Epithelial cell of proximal tubule (primary cell): ENCODE measurements around the gene SLC22A9. TPM values are rescaled to one million over a fixed set of nuclear protein-coding genes. Genes with fewer than 3 reads are reported as not detected.

ENCODE experiments used
- DNase-seq: peaks from one replicate; pipeline ENCODE4 v3.0.0-alpha.2; 2011; ENCODE audit warnings: low read depth
- H3K4me3 ChIP-seq: 2 replicates; pipeline ENCODE4 v1.5.1; 2011; ENCODE audit warnings: low read depth, mild to moderate bottlenecking, low read length
- total RNA-seq: library from RNA; depleted of rRNA; stranded (reverse); fragments of >200 nt; gene quantifications from 2 replicates; pipeline ENCODE4 v1.2.3, GENCODE V29; 2015
- TF ChIP-seq, protein P1 (sequence below): conservative IDR thresholded peaks from 2 replicates; pipeline ENCODE4 v1.5.1; 2012; ENCODE audit warnings: low read depth, mild to moderate bottlenecking, low read length

Gene SLC22A9
- total RNA-seq, 1 donor from 2014 or later: not detected

DNA sequence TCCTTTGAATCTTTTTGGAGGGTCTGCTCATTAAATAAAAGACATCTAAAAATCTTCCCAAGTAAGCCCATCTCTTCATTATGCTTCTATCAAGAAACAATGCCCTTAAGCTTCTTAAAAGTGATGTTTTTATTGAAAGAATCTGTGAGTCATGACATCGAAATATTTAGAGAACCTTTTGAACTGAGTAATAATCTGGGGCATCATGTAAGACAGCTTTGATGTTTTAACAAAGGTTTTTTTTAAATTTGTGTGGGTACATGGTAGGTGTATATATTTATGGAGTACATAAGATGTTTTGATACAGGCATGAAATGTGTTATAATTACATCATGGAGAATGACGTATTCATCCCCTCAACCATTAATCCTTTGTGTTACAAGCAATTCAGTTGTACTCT lies 74.6 kb downstream of the SLC22A9 start:
- TF ChIP-seq, protein P1, sequence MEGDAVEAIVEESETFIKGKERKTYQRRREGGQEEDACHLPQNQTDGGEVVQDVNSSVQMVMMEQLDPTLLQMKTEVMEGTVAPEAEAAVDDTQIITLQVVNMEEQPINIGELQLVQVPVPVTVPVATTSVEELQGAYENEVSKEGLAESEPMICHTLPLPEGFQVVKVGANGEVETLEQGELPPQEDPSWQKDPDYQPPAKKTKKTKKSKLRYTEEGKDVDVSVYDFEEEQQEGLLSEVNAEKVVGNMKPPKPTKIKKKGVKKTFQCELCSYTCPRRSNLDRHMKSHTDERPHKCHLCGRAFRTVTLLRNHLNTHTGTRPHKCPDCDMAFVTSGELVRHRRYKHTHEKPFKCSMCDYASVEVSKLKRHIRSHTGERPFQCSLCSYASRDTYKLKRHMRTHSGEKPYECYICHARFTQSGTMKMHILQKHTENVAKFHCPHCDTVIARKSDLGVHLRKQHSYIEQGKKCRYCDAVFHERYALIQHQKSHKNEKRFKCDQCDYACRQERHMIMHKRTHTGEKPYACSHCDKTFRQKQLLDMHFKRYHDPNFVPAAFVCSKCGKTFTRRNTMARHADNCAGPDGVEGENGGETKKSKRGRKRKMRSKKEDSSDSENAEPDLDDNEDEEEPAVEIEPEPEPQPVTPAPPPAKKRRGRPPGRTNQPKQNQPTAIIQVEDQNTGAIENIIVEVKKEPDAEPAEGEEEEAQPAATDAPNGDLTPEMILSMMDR: no peak
- DNase-seq: no peak
- no peak overlapping the region for H3K4me3 ChIP-seq

DNA sequence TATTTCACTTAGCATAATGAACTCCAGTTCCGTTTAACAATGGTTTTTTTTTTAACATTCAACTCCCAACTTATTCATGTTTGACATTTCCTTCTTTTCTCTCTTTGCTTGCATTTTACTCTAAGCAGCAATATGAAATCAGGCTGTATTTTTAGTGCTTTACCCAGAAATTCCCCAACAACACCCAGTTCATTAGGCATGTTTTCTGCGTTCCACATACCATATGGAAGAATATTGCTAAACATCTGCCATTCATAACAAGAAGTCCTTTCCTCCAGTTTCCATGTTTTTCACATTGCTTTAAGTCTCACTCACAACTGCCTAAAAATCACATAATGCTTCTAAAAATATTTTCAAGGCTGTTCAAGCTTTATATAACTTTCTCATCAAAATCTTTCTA lies 75.5 kb downstream of the SLC22A9 start:
- TF ChIP-seq, protein P1: no peak

DNA sequence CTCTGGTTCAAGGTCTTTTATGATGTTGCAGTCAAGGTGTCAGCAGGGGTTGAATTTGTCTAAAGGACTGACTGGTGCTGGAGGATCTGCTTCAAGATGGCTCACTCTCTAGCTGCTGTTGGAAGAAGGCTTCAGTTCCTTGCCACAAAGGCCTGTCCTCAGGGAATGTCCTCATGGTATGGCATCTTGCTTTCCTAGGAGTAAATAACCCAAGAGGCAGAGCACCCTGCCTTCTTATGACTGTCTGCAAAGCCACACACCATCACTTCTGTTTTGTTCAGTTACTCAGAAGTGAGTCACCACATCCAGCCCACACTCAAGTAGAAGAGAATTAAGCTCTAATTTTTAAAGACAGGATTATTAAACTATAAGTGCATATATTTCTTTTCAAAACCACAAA lies 76.1 kb downstream of the SLC22A9 start:
- no peak for DNase-seq
- TF ChIP-seq, protein P1: no peak
- H3K4me3 ChIP-seq: no peak overlapping the region

More for the DNA sequence above, 75.5 kb downstream of the SLC22A9 start:
- DNase-seq: no peak
- H3K4me3 ChIP-seq: no peak overlapping the region

DNA sequence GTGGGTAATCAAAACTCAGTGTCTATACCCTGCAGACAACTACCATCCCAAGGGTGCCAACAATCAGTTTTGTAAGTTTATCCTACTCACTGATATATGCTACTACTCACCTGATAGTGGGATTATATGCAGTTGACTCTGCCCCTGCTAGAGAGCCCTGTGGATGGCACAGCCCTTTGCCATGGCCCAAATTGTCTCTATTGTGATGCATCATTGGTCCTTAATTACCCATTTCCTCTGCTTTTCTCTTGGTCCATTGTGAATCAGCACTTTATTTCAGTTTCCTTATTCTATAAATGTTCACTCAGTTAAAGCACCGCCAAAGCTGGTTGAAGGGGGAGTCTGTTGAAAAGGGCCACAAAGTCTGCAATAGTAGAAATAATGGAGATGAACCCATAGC lies 79.1 kb downstream of the SLC22A9 start:
- TF ChIP-seq, protein P1: no peak
- H3K4me3 ChIP-seq: no peak overlapping the region
- no peak for DNase-seq

DNA sequence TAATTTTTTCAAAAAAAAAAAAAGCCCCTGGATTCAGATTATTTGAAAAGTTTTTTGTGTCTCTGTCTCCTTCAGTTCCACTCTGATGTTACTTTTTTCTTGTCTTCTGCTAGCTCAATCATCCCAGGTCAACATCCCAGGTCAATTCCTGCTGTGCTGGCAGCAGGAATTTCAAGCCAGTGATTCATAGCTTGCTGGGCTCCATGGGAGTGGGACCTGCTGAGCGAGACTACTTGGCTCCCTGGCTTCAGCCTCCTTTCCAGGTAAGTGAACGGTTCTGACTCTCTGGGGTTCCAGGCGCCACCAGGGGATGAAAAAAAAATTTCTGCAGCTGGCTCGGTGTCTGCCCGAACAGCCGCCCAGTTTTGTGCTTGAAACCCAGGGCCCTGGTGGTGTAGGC lies 90.0 kb downstream of the SLC22A9 start:
- H3K4me3 ChIP-seq: no peak overlapping the region
- TF ChIP-seq, protein P1: no peak
- DNase-seq: no peak

Other genes starting within 250 kb of the SLC22A9 start
- not detected in 2 replicates for gene SLC22A24, start 225.6 kb upstream of the SLC22A9 start, total RNA-seq
- not detected in 2 replicates for gene SLC22A25, start 126.2 kb upstream of the SLC22A9 start, total RNA-seq
- gene PLAAT5, start 121.4 kb downstream of the SLC22A9 start, total RNA-seq: 0.06 and 1.6 TPM in 2 replicates
- 0.07 TPM in 1 of 2 replicates, not detected in the other for gene LGALS12, start 136.3 kb downstream of the SLC22A9 start, total RNA-seq
- gene PLAAT4, start 167.0 kb downstream of the SLC22A9 start, total RNA-seq: 31.7 and 32.7 TPM in 2 replicates
- gene PLAAT2, start 193.6 kb downstream of the SLC22A9 start, total RNA-seq: 0.29 TPM in 1 of 2 replicates, not detected in the other
- 68.2 and 95.4 TPM in 2 replicates for gene PLAAT3, start 244.6 kb downstream of the SLC22A9 start, total RNA-seq